Body of pancreas (tissue), 4 donors: Measurements from ENCODE around the gene PRRC2C.

Experiments used
- CTCF ChIP-seq, 7 experiments: fragments of 450-650 bp in 4 of 7; fragments of 200-600 bp in 3 of 7; sonication (generic) in 3 of 7; IDR thresholded peaks; one replicate each; pipeline ENCODE4 v1.5.1; 2016 to 2019; ENCODE audit warnings: antibody characterized with exemption in 7 of 7
- POLR2A ChIP-seq, 3 donors: fragments of 450-650 bp; IDR thresholded peaks; one replicate each; pipeline ENCODE4 v1.6.1; 2016; ENCODE audit warnings: antibody characterized with exemption in 3 of 3, mild to moderate bottlenecking in 2 of 3

GRCh38 chr1:171590022-171590421 is 104.7 kb downstream of the PRRC2C start:
- TF ChIP-seq CTCF (IDR thresholded peaks at IDR 0.05) (no peak), POLR2A (IDR thresholded peaks at IDR 0.05) (no peak)
